ENCODE data around the gene FBXW10B.
"Not testable (repeated sequence)": the region's sequence is repeated elsewhere in the genome, so short reads cannot be mapped to it uniquely, and the experiment has no call there.

The FBXW10B gene, protein sequence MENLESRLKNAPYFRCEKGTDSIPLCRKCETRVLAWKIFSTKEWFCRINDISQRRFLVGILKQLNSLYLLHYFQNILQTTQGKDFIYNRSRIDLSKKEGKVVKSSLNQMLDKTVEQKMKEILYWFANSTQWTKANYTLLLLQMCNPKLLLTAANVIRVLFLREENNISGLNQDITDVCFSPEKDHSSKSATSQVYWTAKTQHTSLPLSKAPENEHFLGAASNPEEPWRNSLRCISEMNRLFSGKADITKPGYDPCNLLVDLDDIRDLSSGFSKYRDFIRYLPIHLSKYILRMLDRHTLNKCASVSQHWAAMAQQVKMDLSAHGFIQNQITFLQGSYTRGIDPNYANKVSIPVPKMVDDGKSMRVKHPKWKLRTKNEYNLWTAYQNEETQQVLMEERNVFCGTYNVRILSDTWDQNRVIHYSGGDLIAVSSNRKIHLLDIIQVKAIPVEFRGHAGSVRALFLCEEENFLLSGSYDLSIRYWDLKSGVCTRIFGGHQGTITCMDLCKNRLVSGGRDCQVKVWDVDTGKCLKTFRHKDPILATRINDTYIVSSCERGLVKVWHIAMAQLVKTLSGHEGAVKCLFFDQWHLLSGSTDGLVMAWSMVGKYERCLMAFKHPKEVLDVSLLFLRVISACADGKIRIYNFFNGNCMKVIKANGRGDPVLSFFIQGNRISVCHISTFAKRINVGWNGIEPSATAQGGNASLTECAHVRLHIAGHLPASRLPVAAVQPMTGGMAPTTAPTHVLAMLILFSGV

GRCh38 chr17:15619331-15620058, at the start of gene FBXW10B:
Gene FBXW10B (minus strand): TSS chr17:15619704. CDS start chr17:15619512, 192 bp downstream.
- not testable (repeated sequence) for DNase-seq (ENCODE audit: low spot score)

DNA sequence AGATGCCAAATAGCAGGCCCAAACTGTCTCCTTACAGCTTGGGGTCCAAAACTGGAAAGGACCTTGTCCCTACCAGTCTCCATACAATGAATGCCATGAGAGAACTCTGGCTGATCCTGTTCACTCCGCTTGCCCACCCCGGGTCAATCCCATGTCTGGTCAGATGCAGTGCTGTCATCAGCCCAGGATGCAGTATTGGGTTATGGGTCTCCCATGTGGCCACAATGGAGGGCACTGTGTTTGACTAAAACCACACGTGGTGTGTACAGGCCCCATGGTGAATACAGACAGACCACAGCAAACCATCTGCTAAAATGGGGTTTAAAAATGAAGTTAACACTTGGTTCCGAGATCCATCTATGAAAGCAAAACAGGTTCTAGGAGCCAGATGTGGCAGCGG, 44.2 kb upstream of the FBXW10B start:
- no peak for DNase-seq (ENCODE audit: low spot score)

DNA sequence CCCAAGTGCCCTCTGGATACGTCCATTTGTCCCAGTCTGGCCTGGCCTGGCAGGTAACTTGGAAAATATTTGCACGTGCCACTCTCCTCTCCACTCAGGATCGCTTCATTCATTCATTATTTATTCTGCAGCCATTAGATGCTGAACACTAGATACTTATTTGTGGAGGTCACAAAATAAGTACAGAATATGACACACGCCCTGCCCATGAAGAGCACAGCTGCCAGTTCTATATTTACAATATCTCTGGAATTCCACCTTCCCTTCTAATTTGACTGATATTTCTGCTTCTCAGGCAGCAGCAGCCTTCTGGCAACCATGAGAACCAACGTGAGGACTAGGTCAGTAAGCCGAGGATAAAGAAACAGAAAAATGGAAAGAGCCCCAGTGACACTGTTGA, 43.7 kb upstream of the FBXW10B start:
- no peak for DNase-seq (ENCODE audit: low spot score)

DNA sequence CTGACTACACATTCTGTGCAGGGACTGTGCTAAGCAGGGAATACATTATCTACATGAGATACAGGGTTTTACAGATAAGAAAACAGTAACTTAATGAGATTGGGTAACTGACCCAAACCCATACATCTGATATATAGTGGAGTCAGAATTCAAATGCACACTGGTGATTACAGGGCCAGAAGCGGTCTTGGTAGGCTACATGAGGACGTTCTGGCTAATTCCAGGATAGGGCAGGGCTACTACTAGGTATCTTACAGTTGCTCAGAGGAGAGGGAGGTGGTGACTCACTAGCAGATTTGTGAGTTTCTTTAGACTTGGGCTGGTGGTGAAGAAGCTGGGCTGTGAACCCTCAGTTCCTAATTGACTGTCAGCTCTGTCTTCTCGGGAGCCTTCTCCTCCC, 43.2 kb upstream of the FBXW10B start:
- DNase-seq (ENCODE audit: low spot score) = no peak

DNA sequence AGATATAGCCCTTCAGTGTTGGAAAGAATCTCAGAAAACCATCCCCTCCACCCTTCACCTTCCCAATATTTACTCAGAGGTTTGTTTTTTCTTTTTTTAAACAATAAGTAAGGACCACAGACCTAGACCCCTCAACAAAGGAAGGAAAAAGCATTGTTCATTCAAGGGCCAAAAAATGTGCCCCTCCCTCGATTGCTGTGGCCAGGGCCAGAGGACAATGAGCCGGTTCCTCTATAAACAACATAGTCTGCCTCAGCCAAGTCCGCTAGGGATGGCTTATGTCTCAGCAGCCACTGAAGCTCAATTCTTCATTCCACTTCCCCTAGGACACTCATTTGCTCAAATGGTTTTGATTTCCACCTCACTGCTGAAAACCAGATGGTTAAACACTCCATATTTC, 40.6 kb upstream of the FBXW10B start:
- no peak for DNase-seq (ENCODE audit: low spot score)

DNA sequence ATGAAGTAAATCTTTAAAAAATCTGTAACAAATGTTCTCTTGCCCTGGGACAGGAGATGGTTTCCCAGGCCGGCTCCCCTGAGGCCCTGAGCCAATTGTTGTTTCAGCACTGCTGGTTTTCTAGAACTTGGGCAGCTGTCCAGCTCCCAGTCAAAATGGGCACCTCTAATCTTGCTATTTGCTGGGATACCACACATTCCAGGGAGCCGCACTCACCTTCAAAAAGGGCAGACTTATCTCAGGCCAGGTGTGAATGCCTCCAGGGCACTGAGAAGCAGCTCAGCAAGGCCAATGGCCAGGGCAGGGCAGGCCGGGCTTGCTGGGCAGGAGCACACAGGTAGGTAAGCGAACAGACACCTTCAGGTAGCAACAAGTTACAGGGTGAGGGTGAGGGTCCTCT, 40.2 kb upstream of the FBXW10B start:
- DNase-seq (ENCODE audit: low spot score) = no peak

DNA sequence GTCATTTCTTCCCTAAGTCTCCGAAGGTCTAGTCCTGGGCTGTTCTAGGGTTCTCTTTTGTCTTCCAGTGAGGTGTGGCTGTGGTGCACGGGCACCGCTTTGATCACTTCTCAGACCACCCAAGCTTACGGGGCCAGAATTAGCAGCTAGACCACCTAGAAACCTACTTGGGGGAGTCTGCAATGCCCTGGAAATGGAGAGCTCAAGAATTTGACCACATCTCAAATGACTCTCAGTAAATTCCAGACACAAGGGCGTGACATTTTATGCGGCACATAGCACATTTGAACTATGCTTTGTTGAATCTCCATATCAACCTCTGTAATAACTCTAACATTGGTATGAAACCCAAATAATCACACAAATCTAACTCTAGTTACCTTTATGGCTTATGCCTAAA, 39.7 kb upstream of the FBXW10B start:
- no peak for DNase-seq (ENCODE audit: low spot score)

- no peak for DNase-seq (ENCODE audit: low spot score)
These were observed 38.8 kb upstream of the FBXW10B start for GRCh38 chr17:15658296-15658695.

DNA sequence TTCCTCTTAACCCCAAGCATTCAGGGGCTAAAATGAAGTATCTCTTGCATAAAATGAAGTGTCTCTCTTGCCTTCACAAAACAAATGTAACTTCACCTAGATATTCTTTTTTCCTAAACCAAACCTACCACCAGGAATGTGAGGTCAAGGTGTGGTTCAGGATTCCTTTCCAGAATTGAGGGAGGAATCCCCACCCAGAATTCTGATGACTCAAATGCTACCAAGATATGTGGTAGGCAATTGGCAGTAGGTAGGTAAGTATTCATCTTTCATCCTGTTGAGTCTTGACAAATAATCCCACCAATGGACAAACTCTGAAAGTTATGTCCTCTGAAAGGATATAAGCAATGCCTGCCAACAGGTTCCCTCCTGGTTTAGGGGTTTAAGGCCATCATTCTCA, 38.4 kb upstream of the FBXW10B start:
- DNase-seq (ENCODE audit: low spot score) = no peak

GRCh38 chr17:15654886-15655561, 35.5 kb upstream of the FBXW10B start:
- no peak for DNase-seq (ENCODE audit: low spot score)

DNA sequence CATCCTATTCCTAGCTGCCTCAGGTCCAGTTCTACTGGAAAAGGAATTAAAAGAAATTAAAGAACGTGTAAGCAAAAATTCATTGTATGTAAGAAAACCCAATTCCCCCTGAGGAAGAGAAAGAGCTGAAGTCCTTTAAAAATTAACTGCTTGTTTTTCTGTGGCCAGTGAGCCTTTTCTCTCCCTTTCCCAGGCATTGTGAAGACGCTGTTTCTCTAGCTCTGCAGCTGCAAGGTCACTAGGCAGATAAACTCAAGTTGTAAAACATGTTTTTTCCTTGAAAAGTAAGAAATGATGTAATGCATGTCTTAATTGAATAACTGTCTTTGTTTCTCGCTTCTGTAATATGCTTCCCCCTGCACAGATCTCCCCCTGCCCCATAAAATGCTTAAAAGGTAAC, 34.9 kb upstream of the FBXW10B start:
- not testable (repeated sequence) for DNase-seq (ENCODE audit: low spot score)

DNA sequence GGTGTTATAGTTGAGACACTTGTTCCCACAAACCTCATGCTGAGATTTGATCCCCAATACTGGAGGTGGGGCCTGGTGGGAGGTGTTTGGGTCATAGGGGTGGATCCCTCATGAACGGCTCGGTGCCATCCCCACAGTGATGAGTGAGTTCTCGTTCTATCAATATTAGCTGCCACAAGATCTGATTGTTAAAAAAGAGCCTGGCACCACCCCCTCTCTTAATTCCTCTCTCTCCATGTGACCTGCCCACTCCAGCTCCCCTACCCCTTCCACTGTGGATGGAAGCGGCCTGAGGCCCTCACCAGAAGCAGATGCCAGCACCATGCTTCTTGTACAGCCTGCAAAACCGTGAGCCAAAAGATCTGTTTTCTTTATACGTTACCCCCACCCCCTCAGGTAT, 33.5 kb upstream of the FBXW10B start:
- DNase-seq (ENCODE audit: low spot score) = no peak

DNA sequence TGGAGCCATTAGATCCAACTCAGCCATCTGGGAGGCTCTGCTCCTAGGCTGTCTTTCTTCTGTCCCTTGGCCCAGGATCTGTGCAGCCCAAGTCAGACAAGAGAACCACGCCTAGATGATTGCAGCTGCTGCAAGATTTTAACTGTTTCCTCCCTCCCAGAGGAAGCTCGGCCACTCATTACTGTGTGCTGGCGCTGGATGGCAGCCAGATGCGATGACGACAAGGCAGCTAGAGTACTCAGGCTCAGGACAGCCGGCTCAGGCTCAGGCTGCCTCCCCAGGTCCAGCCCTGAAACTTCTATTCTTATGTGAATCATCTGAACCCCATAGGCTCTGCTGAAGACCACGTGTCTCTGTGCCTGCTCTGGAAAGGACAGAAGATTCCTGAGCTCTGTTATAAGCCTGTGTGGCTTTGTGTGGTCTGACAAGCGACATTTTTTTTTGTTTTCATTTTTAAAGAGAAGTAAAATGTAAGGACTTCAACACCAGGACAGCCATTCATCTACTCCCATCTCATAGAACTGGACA, 32.1 kb upstream of the FBXW10B start:
- DNase-seq (ENCODE audit: low spot score) = peak; percentile 34

DNA sequence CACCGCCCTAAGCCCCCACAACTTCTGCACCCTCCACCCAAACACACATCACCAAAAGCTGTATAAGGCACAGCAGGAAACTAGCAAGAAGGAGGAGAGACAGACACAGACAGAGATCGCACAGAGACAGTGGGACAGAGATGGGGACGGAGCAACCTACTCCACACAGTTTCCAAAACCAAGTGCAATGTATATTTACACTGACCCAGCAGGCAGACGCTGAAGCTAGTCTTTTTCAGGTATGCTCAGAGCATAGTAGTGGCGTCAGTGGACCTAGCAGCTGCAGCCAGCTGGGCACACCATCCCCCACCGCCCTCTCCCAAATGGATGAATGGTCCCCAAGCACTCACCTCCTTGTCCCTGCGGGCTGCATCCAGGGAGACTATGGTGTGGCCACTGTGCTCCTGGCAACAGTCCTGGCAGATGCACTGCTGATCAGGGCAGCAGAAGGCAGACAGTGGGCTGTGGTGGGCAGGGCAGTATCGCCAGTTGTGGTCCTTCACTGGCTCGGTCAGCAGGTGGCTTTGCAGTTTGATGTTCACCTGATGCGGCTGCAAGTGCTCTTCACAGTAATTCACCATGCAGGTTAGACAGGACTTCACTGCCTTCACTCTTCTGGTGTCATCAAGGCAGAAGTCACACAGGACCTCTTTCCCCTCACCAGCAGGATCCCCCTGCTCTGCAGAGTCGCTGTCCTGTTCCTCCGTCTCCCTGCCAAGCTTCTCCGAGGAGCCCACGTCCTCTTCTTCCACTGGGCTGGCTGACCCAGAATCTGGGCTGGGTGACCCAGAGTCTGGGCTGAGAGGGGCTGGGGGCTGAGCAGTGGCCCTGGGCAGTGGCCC, 31.5 kb upstream of the FBXW10B start:
- DNase-seq (ENCODE audit: low spot score) = no peak

- DNase-seq (ENCODE audit: low spot score) = no peak
These were observed 30.4 kb upstream of the FBXW10B start for GRCh38 chr17:15649861-15650421.

- DNase-seq (ENCODE audit: low spot score) = no peak
These were observed 28.9 kb upstream of the FBXW10B start for GRCh38 chr17:15648386-15648785.

GRCh38 chr17:15645942-15646312, 26.4 kb upstream of the FBXW10B start:
- not testable (repeated sequence) for DNase-seq (ENCODE audit: low spot score)

DNA sequence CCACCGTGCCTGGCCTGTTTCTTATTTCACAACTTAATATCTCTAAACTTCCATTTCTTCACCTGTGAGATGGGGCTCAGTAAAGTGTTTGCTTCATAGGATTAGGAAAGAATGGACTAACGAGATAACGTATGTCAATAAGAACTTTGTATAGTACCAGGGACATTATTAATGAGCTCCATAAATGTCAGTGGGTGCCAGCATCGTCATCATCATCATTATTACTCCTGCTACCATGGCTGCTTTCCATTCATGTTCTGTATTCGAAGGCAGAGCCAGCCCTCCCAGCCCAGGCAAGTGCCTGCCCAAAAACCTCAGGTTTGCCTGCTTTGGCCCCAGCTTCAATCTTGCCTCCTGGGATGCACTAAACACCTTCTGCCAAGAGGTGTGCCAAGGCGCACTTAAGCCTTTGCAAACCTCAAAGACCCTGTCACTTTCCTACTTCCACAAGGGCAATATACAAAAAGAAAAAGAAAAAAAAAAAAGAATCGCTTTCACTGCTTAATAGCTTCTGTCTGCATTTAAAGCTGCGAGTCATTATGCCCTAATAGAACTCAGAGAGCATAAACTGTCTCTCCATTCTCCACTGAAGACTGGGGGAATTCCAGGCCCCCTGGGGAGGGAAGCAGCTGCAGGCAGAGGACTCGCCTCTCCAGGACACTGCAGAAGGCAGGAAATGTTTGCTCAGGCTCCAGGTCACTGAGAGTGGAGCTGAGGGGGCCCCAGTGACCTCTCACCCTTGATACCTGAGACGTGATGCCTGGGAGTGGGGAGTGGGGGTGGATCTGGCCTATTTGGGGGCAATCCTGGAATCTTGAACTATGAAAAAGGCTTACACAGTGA, 25.8 kb upstream of the FBXW10B start:
- not testable (repeated sequence) for DNase-seq (ENCODE audit: low spot score)

DNA sequence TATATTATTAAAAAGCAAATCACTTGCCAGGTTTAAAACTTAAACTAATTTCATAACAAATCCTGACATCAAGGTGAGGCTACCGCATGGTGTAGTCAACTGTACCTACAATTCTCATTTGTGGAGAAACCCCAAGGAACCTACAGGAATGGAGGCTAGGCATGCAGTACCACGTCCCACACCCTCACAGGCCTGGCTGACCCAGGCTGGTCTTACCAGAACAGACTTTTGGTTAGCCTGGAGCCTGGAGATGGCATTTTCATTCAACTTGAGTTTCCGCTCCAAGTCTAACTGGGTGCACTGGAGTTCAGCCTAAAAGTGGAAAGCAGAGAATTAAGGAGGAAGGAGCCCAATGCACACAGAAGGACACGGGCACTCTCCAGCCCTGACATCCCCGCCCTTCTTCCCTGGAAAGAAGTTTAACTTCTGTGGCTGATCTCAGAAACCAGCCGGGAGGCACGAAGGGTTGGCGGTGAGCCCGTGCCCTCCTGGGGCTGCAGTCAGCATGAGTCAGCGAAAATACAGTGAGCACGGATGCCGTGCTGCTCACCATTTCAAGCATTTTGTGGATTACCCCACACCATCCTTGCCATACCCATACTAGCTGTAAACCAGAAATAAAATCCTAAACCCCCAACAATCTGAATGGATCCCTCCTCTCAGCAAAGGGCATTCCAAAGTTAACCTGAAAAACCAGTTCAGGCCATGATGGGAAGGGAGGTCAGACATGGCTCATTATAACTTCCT, 23.2 kb upstream of the FBXW10B start:
- not testable (repeated sequence) for DNase-seq (ENCODE audit: low spot score)
